WTC11 (cell line): ENCODE results near the gene NHS. TPM values are rescaled to one million over a fixed set of nuclear protein-coding genes. Genes with fewer than 3 reads are reported as not detected.

Experiments
- ATAC-seq: fragments of 200-7000 bp; cut with Tn5 transposase; 2 replicates; pipeline ENCODE4 v1.10.0; 2021; ENCODE audit warnings: mild to moderate bottlenecking, moderate library complexity
- CTCF ChIA-PET: fragments of 300-600 bp; sonication (Branson Sonifier 250); formaldehyde crosslinking; loops from one replicate; lab custom pipeline; 2021; ENCODE audit warnings: antibody characterized with exemption; lab: Charles Lee
- POLR2A ChIA-PET: fragments of 350-600 bp; sonication (Branson Sonifier 250); formaldehyde crosslinking; loops from one replicate; lab custom pipeline; 2021; ENCODE audit warnings: antibody characterized with exemption; lab: Charles Lee
- DNase-seq: peaks from one replicate; pipeline ENCODE4 v3.0.0; 2021; ENCODE audit warnings: low spot score
- H3K27ac Mint-ChIP-seq: 2 replicates; pipeline ENCODE4 v1.8.0; 2021; ENCODE audit warnings: mixed read lengths
- H3K27me3 Mint-ChIP-seq: 2 replicates; pipeline ENCODE4 v1.8.0; 2021; ENCODE audit warnings: low read depth, mild to moderate bottlenecking, moderate library complexity, mixed read lengths
- H3K36me3 Mint-ChIP-seq: 2 replicates; pipeline ENCODE4 v1.8.0; 2021; ENCODE audit warnings: mixed read lengths
- H3K4me1 Mint-ChIP-seq: 2 replicates; pipeline ENCODE4 v1.8.0; 2022; ENCODE audit warnings: mixed read lengths
- H3K4me3 Mint-ChIP-seq: 2 replicates; pipeline ENCODE4 v1.8.0; 2021; ENCODE audit warnings: mild to moderate bottlenecking, moderate library complexity, mixed read lengths
- H3K9me3 Mint-ChIP-seq: 2 replicates; pipeline ENCODE4 v1.8.0; 2021; ENCODE audit warnings: mixed read lengths
- CBFB ChIP-seq: sonication (generic); formaldehyde crosslinking; IDR thresholded peaks from 2 replicates; pipeline ENCODE4 v1.8.1; 2022; ENCODE audit warnings: mild to moderate bottlenecking, low read depth, missing genetic modification reagents
- CREM ChIP-seq: sonication (generic); formaldehyde crosslinking; IDR thresholded peaks from 2 replicates; pipeline ENCODE4 v1.8.1; 2022; ENCODE audit warnings: mild to moderate bottlenecking, missing genetic modification reagents, moderate library complexity
- ELF4 ChIP-seq: sonication (generic); formaldehyde crosslinking; IDR thresholded peaks from 2 replicates; pipeline ENCODE4 v1.8.1; 2022; ENCODE audit warnings: low read depth, mild to moderate bottlenecking, moderate library complexity, missing genetic modification reagents
- ESRRA ChIP-seq: sonication (generic); formaldehyde crosslinking; IDR thresholded peaks from 2 replicates; pipeline ENCODE4 v1.8.1; 2022; ENCODE audit warnings: mild to moderate bottlenecking, missing genetic modification reagents, borderline replicate concordance
- FOXP1 ChIP-seq: sonication (generic); formaldehyde crosslinking; IDR thresholded peaks from 2 replicates; pipeline ENCODE4 v1.8.0; 2022; ENCODE audit warnings: missing genetic modification reagents, mild to moderate bottlenecking, moderate library complexity, borderline replicate concordance
- HMGA2 ChIP-seq: fragments of 250-450 bp; sonication (Bioruptor Pico); IDR thresholded peaks from 2 replicates; pipeline ENCODE4 v1.4.0; 2021; ENCODE audit warnings: mild to moderate bottlenecking, moderate library complexity
- KAT7 ChIP-seq: sonication (generic); formaldehyde crosslinking; IDR thresholded peaks from 2 replicates; pipeline ENCODE4 v1.8.1; 2023; ENCODE audit warnings: missing genetic modification reagents, mild to moderate bottlenecking, borderline replicate concordance
- MLX ChIP-seq: sonication (generic); formaldehyde crosslinking; IDR thresholded peaks from 2 replicates; pipeline ENCODE4 v1.8.1; 2023; ENCODE audit warnings: mild to moderate bottlenecking, missing genetic modification reagents, moderate library complexity
- NFATC4 ChIP-seq: fragments of 250-450 bp; sonication (Bioruptor Pico); IDR thresholded peaks from 2 replicates; pipeline ENCODE4 v1.9.0; 2021; ENCODE audit warnings: mild to moderate bottlenecking
- NR1H2 ChIP-seq: sonication (generic); formaldehyde crosslinking; IDR thresholded peaks from 2 replicates; pipeline ENCODE4 v1.9.0; 2021; ENCODE audit warnings: mild to moderate bottlenecking, moderate library complexity, missing genetic modification reagents
- STAT6 ChIP-seq: sonication (generic); formaldehyde crosslinking; conservative IDR thresholded peaks from 2 replicates; pipeline ENCODE4 v1.8.1; 2023; ENCODE audit warnings: mild to moderate bottlenecking, low read depth, missing genetic modification reagents, moderate library complexity
- TEAD1 ChIP-seq: sonication (generic); formaldehyde crosslinking; IDR thresholded peaks from 2 replicates; pipeline ENCODE4 v1.8.0; 2022; ENCODE audit warnings: mild to moderate bottlenecking, missing genetic modification reagents
- ZBTB43 ChIP-seq: sonication (generic); formaldehyde crosslinking; IDR thresholded peaks from 2 replicates; pipeline ENCODE4 v1.8.1; 2023; ENCODE audit warnings: mild to moderate bottlenecking, missing genetic modification reagents
- ZMAT4 ChIP-seq: fragments of 250-450 bp; sonication (Bioruptor Pico); IDR thresholded peaks from 2 replicates; pipeline ENCODE4 v1.9.0; 2021; ENCODE audit warnings: mild to moderate bottlenecking
- ZNF138 ChIP-seq: sonication (generic); formaldehyde crosslinking; conservative IDR thresholded peaks from 2 replicates; pipeline ENCODE4 v1.8.1; 2022; ENCODE audit warnings: mild to moderate bottlenecking, moderate library complexity, missing genetic modification reagents
- ZNF219 ChIP-seq: sonication (generic); formaldehyde crosslinking; IDR thresholded peaks from 2 replicates; pipeline ENCODE4 v1.8.0; 2023; ENCODE audit warnings: missing genetic modification reagents, mild to moderate bottlenecking, borderline replicate concordance
- ZNF263 ChIP-seq: sonication (generic); formaldehyde crosslinking; IDR thresholded peaks from 2 replicates; pipeline ENCODE4 v1.8.1; 2022; ENCODE audit warnings: low read depth, mild to moderate bottlenecking, moderate library complexity, missing genetic modification reagents
- ZNF396 ChIP-seq: fragments of 250-450 bp; sonication (Bioruptor Pico); IDR thresholded peaks from 2 replicates; pipeline ENCODE4 v1.8.0; 2021; ENCODE audit warnings: mild to moderate bottlenecking, moderate library complexity, borderline replicate concordance
- ZNF425 ChIP-seq: fragments of 250-450 bp; sonication (Bioruptor Pico); conservative IDR thresholded peaks from 2 replicates; pipeline ENCODE4 v1.9.0; 2021; ENCODE audit warnings: mild to moderate bottlenecking
- total RNA-seq: library from RNA; stranded (reverse); gene quantifications from 3 replicates; pipeline ENCODE4 v1.2.3, GENCODE V29; 2021

NHS gene
- total RNA-seq, 1 experiment from 2014 or later, result 5.8 TPM

- TF ChIP-seq STAT6 (CRISPR knock-in tag), result no peak
- no peak for TF ChIP-seq FOXP1
- TF ChIP-seq ZNF219 (CRISPR knock-in tag), result no peak
- TF ChIP-seq ZMAT4, result no peak
- no peak for TF ChIP-seq MLX (CRISPR knock-in tag)
- no peak for TF ChIP-seq ZNF263
Measured at GRCh38 chrX:17549107-17549651, 174.2 kb downstream of the NHS start (continued).

GRCh38 chrX:17550011-17550410, 175.0 kb downstream of the NHS start:
- TF ChIP-seq ZNF396 (CRISPR knock-in tag) (no peak), ESRRA (CRISPR knock-in tag) (no peak), ZNF138 (no peak), HMGA2 (CRISPR knock-in tag) (no peak), NFATC4 (CRISPR knock-in tag) (no peak), ZNF425 (CRISPR knock-in tag) (no peak)
- TF ChIP-seq, all 79 proteins: peak for 0
- Mint-ChIP-seq H3K27ac (peak overlapping the region; percentile 65; the same call in 1 of the 2 replicates), H3K27me3 (no peaks in the 10 kb centered on the region; the same call in 1 of the 2 replicates), H3K4me3 (peak overlapping the region; percentile 52), H3K4me1 (peaks cover 76% of the 10 kb centered on the region), H3K36me3 (no peaks in the 10 kb centered on the region), H3K9me3 (no peaks in the 10 kb centered on the region)
- ATAC-seq (no peak), DNase-seq (no peak)
- ChIA-PET POLR2A (no interaction called here), CTCF (interaction anchor here (1.0 to 1.5 kb wide), 3 partner anchors 17 to 160 kb away, joined by 3 to 4 read pairs (median 3); no protein-coding TSS in a partner anchor)

- peaks cover 71% of the 10 kb centered on the region for H3K4me1 Mint-ChIP-seq
- H3K9me3 Mint-ChIP-seq, result no peaks in the 10 kb centered on the region
- ChIA-PET CTCF (no interaction called here), POLR2A (no interaction called here)
- ATAC-seq (no peak), DNase-seq (no peak)
- no peak overlapping the region for H3K27ac Mint-ChIP-seq
- no peak for TF ChIP-seq NR1H2 (CRISPR knock-in tag)
- no peak for TF ChIP-seq TEAD1 (CRISPR knock-in tag)
- no peak for TF ChIP-seq ELF4 (CRISPR knock-in tag)
- TF ChIP-seq ZNF396 (CRISPR knock-in tag), result no peak
- TF ChIP-seq CREM (CRISPR knock-in tag), result no peak
- TF ChIP-seq CBFB (CRISPR knock-in tag), result no peak
- TF ChIP-seq KAT7 (CRISPR knock-in tag), result no peak
- no peak for TF ChIP-seq ZBTB43 (CRISPR knock-in tag)
- no peak for TF ChIP-seq ZNF138
- no peaks in the 10 kb centered on the region for H3K36me3 Mint-ChIP-seq
- no peaks in the 10 kb centered on the region; the same call in 1 of the 2 replicates for H3K27me3 Mint-ChIP-seq
- H3K4me3 Mint-ChIP-seq, result no peak overlapping the region
Measured at GRCh38 chrX:17552044-17552650, 177.1 kb downstream of the NHS start.
